Kidney epithelial cell (primary cell): ENCODE measurements around the gene RASGEF1B. TPM values are rescaled to one million over a fixed set of nuclear protein-coding genes. Genes with fewer than 3 reads are reported as not detected.

Source experiments
- DNase-seq: peaks from one replicate; pipeline ENCODE4 v3.0.0-alpha.2; 2010; ENCODE audit warnings: low read depth
- H3K27me3 ChIP-seq: 2 replicates; pipeline ENCODE4 v1.6.0; 2011; ENCODE audit warnings: low read length; ENCODE audit not compliant: control insufficient read depth, insufficient read depth
- H3K36me3 ChIP-seq: 2 replicates; pipeline ENCODE4 v1.5.1; 2011; ENCODE audit warnings: low read length; ENCODE audit not compliant: control insufficient read depth, insufficient read depth
- H3K4me3 ChIP-seq: 2 replicates; pipeline ENCODE4 v1.5.1; 2011; ENCODE audit warnings: low read depth, mild to moderate bottlenecking, control low read depth, low read length
- total RNA-seq: library from RNA; depleted of rRNA; stranded (reverse); fragments of >200 nt; gene quantifications from 2 replicates; pipeline ENCODE4 v1.2.3, GENCODE V29; 2015
- TF ChIP-seq, protein P1 (sequence below): IDR thresholded peaks from 2 replicates; pipeline ENCODE4 v1.5.1; 2011; ENCODE audit warnings: mild to moderate bottlenecking, moderate library complexity, low read length, control low read depth, inconsistent platforms; ENCODE audit not compliant: insufficient read depth, poor library complexity, severe bottlenecking

RASGEF1B gene
- total RNA-seq, 1 donor from 2014 or later: 14.0 TPM

DNA sequence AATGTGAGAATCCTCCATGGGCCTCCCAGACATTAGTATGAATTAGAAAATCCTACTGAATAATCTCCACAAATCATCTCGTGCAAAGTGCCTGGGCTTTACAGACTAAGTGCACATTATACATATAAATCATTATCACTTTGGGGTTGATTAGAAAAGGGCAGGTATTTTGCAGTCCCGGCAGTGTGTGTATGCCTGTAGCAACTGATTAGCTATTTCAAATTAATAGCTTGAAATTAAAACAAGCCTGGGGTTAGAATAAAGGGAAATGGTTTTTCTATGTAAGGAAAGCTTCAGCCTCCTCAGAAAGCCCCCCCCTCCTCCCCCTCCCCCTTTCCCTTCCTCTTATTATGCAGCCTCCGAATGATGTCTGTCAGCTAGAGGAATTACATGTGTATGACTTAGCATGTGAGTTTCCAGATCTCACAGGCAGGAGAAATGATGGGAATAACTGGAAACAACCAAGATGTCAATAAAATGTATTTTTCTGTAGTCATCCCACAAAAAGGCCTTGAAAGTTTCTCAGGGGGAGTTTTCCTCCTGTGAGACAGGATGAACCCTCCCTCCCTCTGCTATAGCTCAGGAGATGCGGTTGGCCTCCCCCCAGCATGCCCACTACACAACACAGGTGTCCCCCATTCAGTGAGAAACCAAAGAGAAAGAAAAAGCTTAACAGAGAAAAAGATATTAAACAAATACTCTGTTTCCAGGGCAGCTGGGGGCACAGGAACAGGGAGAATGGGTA, 41.2 kb upstream of the RASGEF1B start:
- H3K27me3 ChIP-seq: no peaks in the 10 kb centered on the region

GRCh38 chr4:81512001-81512756, 40.5 kb upstream of the RASGEF1B start:
- no peak overlapping the region for H3K4me3 ChIP-seq
- no peaks in the 10 kb centered on the region for H3K36me3 ChIP-seq
- DNase-seq: no peak
- H3K27me3 ChIP-seq: no peaks in the 10 kb centered on the region
- TF ChIP-seq, protein P1, sequence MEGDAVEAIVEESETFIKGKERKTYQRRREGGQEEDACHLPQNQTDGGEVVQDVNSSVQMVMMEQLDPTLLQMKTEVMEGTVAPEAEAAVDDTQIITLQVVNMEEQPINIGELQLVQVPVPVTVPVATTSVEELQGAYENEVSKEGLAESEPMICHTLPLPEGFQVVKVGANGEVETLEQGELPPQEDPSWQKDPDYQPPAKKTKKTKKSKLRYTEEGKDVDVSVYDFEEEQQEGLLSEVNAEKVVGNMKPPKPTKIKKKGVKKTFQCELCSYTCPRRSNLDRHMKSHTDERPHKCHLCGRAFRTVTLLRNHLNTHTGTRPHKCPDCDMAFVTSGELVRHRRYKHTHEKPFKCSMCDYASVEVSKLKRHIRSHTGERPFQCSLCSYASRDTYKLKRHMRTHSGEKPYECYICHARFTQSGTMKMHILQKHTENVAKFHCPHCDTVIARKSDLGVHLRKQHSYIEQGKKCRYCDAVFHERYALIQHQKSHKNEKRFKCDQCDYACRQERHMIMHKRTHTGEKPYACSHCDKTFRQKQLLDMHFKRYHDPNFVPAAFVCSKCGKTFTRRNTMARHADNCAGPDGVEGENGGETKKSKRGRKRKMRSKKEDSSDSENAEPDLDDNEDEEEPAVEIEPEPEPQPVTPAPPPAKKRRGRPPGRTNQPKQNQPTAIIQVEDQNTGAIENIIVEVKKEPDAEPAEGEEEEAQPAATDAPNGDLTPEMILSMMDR: no peak

More for the DNA sequence above, 41.2 kb upstream of the RASGEF1B start:
- TF ChIP-seq, protein P1: no peak
- Histone ChIP-seq H3K4me3 (no peak overlapping the region), H3K36me3 (no peaks in the 10 kb centered on the region)
- DNase-seq: no peak

DNA sequence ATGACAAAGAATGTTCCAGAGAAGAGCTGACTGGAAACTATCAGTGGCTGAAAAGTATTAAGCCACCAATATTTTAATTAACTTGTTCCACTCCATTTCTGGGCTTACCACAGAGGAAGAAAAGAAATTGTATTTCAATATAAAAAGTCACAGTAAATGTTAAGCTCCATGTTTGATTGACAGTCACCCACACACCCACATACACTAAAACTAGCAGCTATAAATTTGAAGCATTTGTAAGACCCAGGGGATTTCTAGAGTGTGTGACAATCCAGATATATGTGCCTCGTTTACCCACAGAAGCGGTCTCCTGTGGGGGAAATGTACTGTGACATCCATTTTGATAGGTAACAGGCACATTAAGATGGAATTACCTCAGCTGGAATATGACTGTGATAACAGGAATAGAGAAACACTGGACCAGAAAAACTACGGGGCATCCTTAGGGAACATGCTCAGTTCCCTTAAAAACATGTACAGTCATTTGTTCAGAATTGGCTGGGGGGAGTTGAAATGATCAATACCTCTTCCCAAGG, 39.0 kb upstream of the RASGEF1B start:
- no peaks in the 10 kb centered on the region for H3K36me3 ChIP-seq
- TF ChIP-seq, protein P1: no peak
- no peaks in the 10 kb centered on the region for H3K27me3 ChIP-seq
- no peak for DNase-seq
- no peak overlapping the region for H3K4me3 ChIP-seq

DNA sequence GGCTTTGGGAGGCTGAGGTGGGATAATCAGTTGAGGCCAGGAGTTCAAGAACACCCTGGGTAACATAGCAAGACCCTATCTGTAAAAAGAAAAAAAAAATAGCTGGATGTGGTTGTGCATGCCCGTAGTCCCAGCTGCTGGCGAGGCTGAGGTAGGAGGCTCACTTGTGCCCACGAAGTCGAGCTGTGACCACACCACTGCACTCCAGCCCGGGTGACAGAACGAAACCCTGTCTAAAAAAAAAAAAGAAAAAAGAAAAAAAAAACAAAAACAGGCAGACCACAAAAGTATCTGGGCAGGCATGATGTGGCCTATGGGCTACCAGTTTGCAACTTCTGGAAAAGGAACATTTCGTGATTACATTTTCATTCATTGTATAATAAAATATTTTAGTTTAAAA, 38.1 kb upstream of the RASGEF1B start:
- DNase-seq: no peak
- TF ChIP-seq, protein P1: no peak
- Histone ChIP-seq H3K36me3 (no peaks in the 10 kb centered on the region), H3K27me3 (no peaks in the 10 kb centered on the region), H3K4me3 (no peak overlapping the region)

GRCh38 chr4:81509191-81509590, 37.5 kb upstream of the RASGEF1B start:
- Histone ChIP-seq H3K36me3 (no peaks in the 10 kb centered on the region), H3K27me3 (no peaks in the 10 kb centered on the region), H3K4me3 (no peak overlapping the region)
- no peak for DNase-seq
- TF ChIP-seq, protein P1: no peak
